GM19452 (cell line): ENCODE results near the gene MSMO1.

Source experiments
- ATAC-seq: cut with Tn5 transposase; IDR thresholded peaks from one replicate; pipeline ENCODE4 v1.9.1; 2021; ENCODE audit not compliant: unreplicated experiment

MSMO1 gene

GRCh38 chr4:165386328-165386727 is 58.9 kb downstream of the MSMO1 start:
- ATAC-seq = no peak

GRCh38 chr4:165388756-165389155 is 61.3 kb downstream of the MSMO1 start:
- ATAC-seq = no peak
